GM12878 (cell line): ENCODE data around the gene NFIX. TPM values are rescaled to one million over a fixed set of nuclear protein-coding genes. Genes with fewer than 3 reads are reported as not detected.

Source experiments
- IKZF1 ChIP-seq: fragments of 450-650 bp; conservative IDR thresholded peaks from 2 replicates; pipeline ENCODE4 v1.6.1; 2017; ENCODE audit warnings: antibody characterized with exemption, mild to moderate bottlenecking
- MYC ChIP-seq: IDR thresholded peaks from 2 replicates; pipeline ENCODE4 v1.6.1; 2011; ENCODE audit warnings: mild to moderate bottlenecking, low read length, moderate library complexity, inconsistent platforms; ENCODE audit not compliant: insufficient read depth, insufficient replicate concordance, insufficient read length, severe bottlenecking
- SMAD1 ChIP-seq: fragments of 450-650 bp; IDR thresholded peaks from 2 replicates; pipeline ENCODE4 v1.6.1; 2018; ENCODE audit warnings: mild to moderate bottlenecking, low read depth; ENCODE audit not compliant: partially characterized antibody
- SMC3 ChIP-seq: IDR thresholded peaks from 2 replicates; pipeline ENCODE4 v1.6.1; 2011; ENCODE audit warnings: low read length, improper control_type of control experiment, borderline replicate concordance
- YBX1 ChIP-seq: fragments of 450-650 bp; IDR thresholded peaks from 2 replicates; pipeline ENCODE4 v1.6.1; 2016; ENCODE audit warnings: antibody characterized with exemption
- polyA plus RNA-seq, 11 experiments: library from polyadenylated mRNA; depleted of rRNA in 4 of 11; unstranded in 6 of 11; stranded (reverse) in 5 of 11; fragments of >200 nt; fragmentation: Nextera tagmentation in 4 of 11; fragmentation: Illumina TruSeq in 1 of 11; extraction: Ambion mirVana in 4 of 11; extraction: Trizol in 1 of 11; gene quantifications; 1 replicate in 1 of 11; 2 replicates in 10 of 11; pipeline versions ENCODE4 v1.2.1 to v1.2.3, GENCODE V29; 2011 to 2016; ENCODE audit warnings: inconsistent platforms in 2 of 11, missing spikeins in 2 of 11, low read depth in 1 of 11
- total RNA-seq, 4 experiments: library from RNA; depleted of rRNA in 3 of 4; stranded (reverse); fragments of >200 nt in 3 of 4; fragmentation: Illumina TruSeq in 1 of 4; extraction: Trizol in 1 of 4; gene quantifications; 2 replicates each; pipeline versions ENCODE4 v1.2.1 to v1.2.3, GENCODE V29; 2013 to 2021
- TF ChIP-seq, protein P1 (sequence below): IDR thresholded peaks from 2 replicates; pipeline ENCODE4 v1.6.1; 2012; ENCODE audit warnings: low read depth, low read length, improper control_type of control experiment
- TF ChIP-seq, protein P2 (sequence below): fragments of 150-350 bp; IDR thresholded peaks from 2 replicates; pipeline ENCODE4 v1.6.1; 2014; ENCODE audit warnings: mild to moderate bottlenecking, low read depth, low read length

NFIX gene
- total and polyA plus RNA-seq, 10 of the 15 experiments (the other 5 are each of a cell fraction or from before 2014, with no cell fraction given): 0.02 to 2.2 (median 0.28) TPM

DNA sequence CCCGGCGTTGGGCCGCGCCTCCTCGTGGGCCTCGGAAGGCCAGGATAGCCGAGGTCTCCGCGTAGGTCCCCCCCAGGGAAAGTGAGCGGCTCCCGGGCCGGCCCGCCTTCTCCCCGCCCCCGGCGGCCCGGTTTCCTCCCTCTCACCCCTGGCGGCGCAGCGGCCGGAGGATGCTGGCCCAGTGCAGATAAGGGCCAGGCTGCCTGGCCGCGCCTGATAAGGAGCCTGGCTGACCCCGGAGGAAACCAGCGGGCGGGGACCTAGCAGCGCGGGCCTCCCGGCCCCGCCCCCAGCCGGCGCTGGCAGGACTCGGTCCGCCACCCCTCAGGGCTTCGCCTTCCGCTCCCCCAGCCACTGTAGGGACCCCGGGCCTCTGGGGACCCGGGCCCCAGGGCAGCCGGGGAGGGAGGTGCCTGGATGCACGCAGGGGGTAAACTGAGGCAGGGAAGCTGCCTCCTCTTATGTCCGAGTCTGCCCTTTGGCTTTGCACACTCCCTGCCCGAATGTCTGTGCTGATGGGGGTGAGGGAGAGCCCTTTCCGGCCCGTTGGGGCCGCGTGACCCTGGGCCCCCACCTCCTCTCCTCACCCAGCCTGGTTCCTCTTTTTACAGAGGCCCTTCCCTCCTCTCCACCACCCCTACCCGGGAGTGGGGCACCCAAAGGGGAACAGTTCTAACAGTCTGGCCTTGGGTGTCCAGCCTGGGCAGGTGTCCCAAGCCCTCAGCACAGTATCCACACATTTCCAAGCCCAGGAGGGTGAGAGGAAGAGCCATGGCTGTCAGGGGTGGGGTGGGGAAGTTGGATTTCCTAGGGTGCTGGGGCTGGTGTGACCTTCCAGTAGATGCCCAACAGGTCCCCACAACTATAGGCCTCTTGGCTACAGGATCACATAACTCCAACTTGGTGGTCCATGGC is 107.6 kb downstream of the NFIX start, which contains the start of gene LYL1 (continued):
- TF ChIP-seq YBX1 (no peak), SMAD1 (no peak), SMC3 (no peak), MYC (no peak), IKZF1 (peak; percentile 79)
- TF ChIP-seq, protein P1, sequence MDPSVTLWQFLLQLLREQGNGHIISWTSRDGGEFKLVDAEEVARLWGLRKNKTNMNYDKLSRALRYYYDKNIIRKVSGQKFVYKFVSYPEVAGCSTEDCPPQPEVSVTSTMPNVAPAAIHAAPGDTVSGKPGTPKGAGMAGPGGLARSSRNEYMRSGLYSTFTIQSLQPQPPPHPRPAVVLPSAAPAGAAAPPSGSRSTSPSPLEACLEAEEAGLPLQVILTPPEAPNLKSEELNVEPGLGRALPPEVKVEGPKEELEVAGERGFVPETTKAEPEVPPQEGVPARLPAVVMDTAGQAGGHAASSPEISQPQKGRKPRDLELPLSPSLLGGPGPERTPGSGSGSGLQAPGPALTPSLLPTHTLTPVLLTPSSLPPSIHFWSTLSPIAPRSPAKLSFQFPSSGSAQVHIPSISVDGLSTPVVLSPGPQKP: no peak
- TF ChIP-seq, protein P2, sequence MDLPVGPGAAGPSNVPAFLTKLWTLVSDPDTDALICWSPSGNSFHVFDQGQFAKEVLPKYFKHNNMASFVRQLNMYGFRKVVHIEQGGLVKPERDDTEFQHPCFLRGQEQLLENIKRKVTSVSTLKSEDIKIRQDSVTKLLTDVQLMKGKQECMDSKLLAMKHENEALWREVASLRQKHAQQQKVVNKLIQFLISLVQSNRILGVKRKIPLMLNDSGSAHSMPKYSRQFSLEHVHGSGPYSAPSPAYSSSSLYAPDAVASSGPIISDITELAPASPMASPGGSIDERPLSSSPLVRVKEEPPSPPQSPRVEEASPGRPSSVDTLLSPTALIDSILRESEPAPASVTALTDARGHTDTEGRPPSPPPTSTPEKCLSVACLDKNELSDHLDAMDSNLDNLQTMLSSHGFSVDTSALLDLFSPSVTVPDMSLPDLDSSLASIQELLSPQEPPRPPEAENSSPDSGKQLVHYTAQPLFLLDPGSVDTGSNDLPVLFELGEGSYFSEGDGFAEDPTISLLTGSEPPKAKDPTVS: no peak
